Measurements from ENCODE around the gene ITGB7. TPM values are rescaled to one million over a fixed set of nuclear protein-coding genes. Genes with fewer than 3 reads are reported as not detected.

The ITGB7 gene
- total RNA-seq, 1 donor from 2014 or later = 1.3 TPM

DNA sequence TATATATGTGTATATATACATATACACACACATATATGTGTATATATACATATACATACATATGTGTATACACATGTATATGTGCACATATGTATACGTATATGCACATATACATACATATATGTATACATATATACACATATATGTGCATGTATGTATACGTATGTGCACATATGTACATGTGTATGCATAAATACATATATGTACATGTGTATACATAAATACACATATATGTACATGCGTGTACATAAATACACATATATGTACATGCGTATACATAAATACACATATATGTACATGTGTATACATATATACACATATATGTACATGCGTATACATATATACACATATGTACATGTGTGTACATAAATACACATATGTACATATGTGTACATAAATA lies 59.9 kb downstream of the ITGB7 start:
- H3K27ac Mint-ChIP-seq (ENCODE audit: unreplicated experiment) = no peak overlapping the region
- Histone ChIP-seq H3K9me3 (ENCODE audit: insufficient read depth, low read depth, low read length) (no peaks in the 10 kb centered on the region), H3K27ac (ENCODE audit: low read depth, low read length) (no peak overlapping the region), H3K79me2 (ENCODE audit: insufficient read depth, low read length) (no peaks in the 10 kb centered on the region), H3K36me3 (ENCODE audit: insufficient read depth, low read length) (no peaks in the 10 kb centered on the region), H3K9ac (ENCODE audit: low read length) (no peak overlapping the region), H4K20me1 (ENCODE audit: insufficient read depth, low read length) (no peaks in the 10 kb centered on the region), H2AFZ (ENCODE audit: low read depth, low read length) (no peak overlapping the region), H3K4me2 (ENCODE audit: low read length) (no peak overlapping the region), H3K4me3 (ENCODE audit: insufficient read depth, low read depth, low read length) (no peak overlapping the region), H3K27me3 (ENCODE audit: insufficient read depth, low read length) (peaks cover 4% of the 10 kb centered on the region), H3K4me1 (ENCODE audit: insufficient read depth, low read length) (no peaks in the 10 kb centered on the region)
- peaks cover 12% of the 10 kb centered on the region for H3K27me3 Mint-ChIP-seq (ENCODE audit: low read depth, unreplicated experiment)
- no peaks in the 10 kb centered on the region for H3K4me1 Mint-ChIP-seq (ENCODE audit: low read depth, unreplicated experiment)
- no peak for DNase-seq (ENCODE audit: low read depth)
- H3K36me3 Mint-ChIP-seq (ENCODE audit: low read depth, unreplicated experiment) = no peaks in the 10 kb centered on the region
- H3K4me3 Mint-ChIP-seq (ENCODE audit: unreplicated experiment) = no peak overlapping the region
- H3K9me3 Mint-ChIP-seq (ENCODE audit: unreplicated experiment) = no peaks in the 10 kb centered on the region
- no peak for TF ChIP-seq EZH2 (IDR thresholded peaks at IDR 0.05; ENCODE audit: insufficient read depth, low read length)
- TF ChIP-seq, protein P1, sequence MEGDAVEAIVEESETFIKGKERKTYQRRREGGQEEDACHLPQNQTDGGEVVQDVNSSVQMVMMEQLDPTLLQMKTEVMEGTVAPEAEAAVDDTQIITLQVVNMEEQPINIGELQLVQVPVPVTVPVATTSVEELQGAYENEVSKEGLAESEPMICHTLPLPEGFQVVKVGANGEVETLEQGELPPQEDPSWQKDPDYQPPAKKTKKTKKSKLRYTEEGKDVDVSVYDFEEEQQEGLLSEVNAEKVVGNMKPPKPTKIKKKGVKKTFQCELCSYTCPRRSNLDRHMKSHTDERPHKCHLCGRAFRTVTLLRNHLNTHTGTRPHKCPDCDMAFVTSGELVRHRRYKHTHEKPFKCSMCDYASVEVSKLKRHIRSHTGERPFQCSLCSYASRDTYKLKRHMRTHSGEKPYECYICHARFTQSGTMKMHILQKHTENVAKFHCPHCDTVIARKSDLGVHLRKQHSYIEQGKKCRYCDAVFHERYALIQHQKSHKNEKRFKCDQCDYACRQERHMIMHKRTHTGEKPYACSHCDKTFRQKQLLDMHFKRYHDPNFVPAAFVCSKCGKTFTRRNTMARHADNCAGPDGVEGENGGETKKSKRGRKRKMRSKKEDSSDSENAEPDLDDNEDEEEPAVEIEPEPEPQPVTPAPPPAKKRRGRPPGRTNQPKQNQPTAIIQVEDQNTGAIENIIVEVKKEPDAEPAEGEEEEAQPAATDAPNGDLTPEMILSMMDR (IDR thresholded peaks at IDR 0.05; ENCODE audit: insufficient read depth, low read depth, low read length) = no peak
- FAIRE-seq = no peak

DNA sequence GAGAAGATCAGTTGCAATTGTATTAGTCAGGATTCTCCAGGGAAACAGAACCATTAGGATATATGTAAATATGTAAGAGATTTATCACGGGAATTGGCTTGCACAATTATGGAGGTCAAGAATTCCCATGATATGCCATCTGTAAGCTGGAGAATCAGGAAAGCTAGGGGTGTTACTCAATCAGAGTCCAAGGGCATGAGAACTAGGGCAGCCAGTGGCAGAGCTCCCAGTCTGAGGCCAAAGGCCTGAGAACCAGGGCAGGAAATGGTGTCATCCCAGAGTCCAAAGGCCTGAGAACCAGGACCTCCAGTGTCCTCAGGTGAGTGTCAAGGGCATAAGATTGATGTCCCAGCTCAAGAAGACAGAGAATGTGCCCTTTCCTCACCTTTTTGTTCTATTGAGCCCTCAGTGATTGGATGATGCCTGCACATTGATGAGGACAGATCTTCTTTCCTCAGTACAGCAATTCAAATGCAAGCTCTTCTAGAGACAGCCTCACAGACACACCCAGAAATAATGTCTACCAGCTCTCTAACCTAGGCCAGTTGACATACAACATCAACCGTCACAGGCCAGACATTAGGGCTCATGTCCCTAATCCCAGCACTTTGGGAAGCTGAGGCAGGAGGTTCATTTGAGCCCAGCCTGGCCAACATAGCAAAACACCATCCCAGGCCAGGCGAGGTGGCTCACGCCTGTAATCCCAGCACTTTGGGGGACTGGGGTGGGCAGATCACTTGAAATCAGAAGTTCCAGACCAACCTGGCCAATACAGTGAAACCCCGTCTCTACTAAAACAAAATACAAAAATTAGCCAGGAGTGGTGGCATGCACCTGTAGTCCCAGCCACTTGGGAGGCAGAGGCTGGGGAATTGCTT lies 61.4 kb downstream of the ITGB7 start:
- H3K27ac Mint-ChIP-seq (ENCODE audit: unreplicated experiment) = no peak overlapping the region
- Histone ChIP-seq H3K79me2 (ENCODE audit: insufficient read depth, low read length) (no peaks in the 10 kb centered on the region), H3K27me3 (ENCODE audit: insufficient read depth, low read length) (peaks cover 4% of the 10 kb centered on the region), H4K20me1 (ENCODE audit: insufficient read depth, low read length) (no peaks in the 10 kb centered on the region), H3K36me3 (ENCODE audit: insufficient read depth, low read length) (no peaks in the 10 kb centered on the region), H3K4me3 (ENCODE audit: insufficient read depth, low read depth, low read length) (no peak overlapping the region), H3K4me1 (ENCODE audit: insufficient read depth, low read length) (no peaks in the 10 kb centered on the region), H3K9ac (ENCODE audit: low read length) (no peak overlapping the region), H3K9me3 (ENCODE audit: insufficient read depth, low read depth, low read length) (no peaks in the 10 kb centered on the region), H3K4me2 (ENCODE audit: low read length) (no peak overlapping the region), H3K27ac (ENCODE audit: low read depth, low read length) (no peak overlapping the region), H2AFZ (ENCODE audit: low read depth, low read length) (no peak overlapping the region)
- H3K4me1 Mint-ChIP-seq (ENCODE audit: low read depth, unreplicated experiment) = no peaks in the 10 kb centered on the region
- no peaks in the 10 kb centered on the region for H3K36me3 Mint-ChIP-seq (ENCODE audit: low read depth, unreplicated experiment)
- TF ChIP-seq EZH2 (IDR thresholded peaks at IDR 0.05; ENCODE audit: insufficient read depth, low read length) = no peak
- TF ChIP-seq, protein P1 (IDR thresholded peaks at IDR 0.05; ENCODE audit: insufficient read depth, low read depth, low read length) = no peak
- peaks cover 4% of the 10 kb centered on the region for H3K27me3 Mint-ChIP-seq (ENCODE audit: low read depth, unreplicated experiment)
- H3K4me3 Mint-ChIP-seq (ENCODE audit: unreplicated experiment) = no peak overlapping the region
- no peak for FAIRE-seq
- no peaks in the 10 kb centered on the region for H3K9me3 Mint-ChIP-seq (ENCODE audit: unreplicated experiment)
- no peak for DNase-seq (ENCODE audit: low read depth)

DNA sequence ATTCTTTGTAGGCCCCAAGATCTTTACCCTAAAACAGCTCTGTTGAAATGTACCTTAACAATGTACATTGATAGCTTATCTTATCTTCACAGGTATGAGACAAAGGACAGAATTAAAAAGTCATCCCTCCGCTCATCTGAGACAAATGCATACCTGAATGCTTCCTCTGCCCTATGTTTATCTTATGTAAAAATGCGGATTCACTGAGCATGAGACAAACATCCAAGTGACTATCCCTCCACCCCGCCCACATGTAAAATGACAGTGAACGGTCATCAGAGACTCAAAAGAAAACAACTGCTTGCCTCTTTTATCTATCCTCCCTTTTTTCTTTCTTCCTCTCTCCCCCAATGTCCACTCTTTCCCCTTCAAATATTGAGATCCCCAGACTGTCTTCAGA lies 63.7 kb downstream of the ITGB7 start:
- no peak for DNase-seq (ENCODE audit: low read depth)
- H3K27me3 ChIP-seq (ENCODE audit: insufficient read depth, low read length) = peaks cover 4% of the 10 kb centered on the region
- no peaks in the 10 kb centered on the region for H3K9me3 ChIP-seq (ENCODE audit: insufficient read depth, low read depth, low read length)
- Mint-ChIP-seq H3K4me3 (ENCODE audit: unreplicated experiment) (no peak overlapping the region), H3K27me3 (ENCODE audit: low read depth, unreplicated experiment) (peaks cover 3% of the 10 kb centered on the region), H3K27ac (ENCODE audit: unreplicated experiment) (no peak overlapping the region), H3K4me1 (ENCODE audit: low read depth, unreplicated experiment) (no peaks in the 10 kb centered on the region), H3K36me3 (ENCODE audit: low read depth, unreplicated experiment) (no peaks in the 10 kb centered on the region), H3K9me3 (ENCODE audit: unreplicated experiment) (peaks cover 10% of the 10 kb centered on the region)
- H3K4me3 ChIP-seq (ENCODE audit: insufficient read depth, low read depth, low read length) = no peak overlapping the region
- TF ChIP-seq EZH2 (IDR thresholded peaks at IDR 0.05; ENCODE audit: insufficient read depth, low read length) = no peak
- TF ChIP-seq, protein P1 (IDR thresholded peaks at IDR 0.05; ENCODE audit: insufficient read depth, low read depth, low read length) = no peak
- no peaks in the 10 kb centered on the region for H3K4me1 ChIP-seq (ENCODE audit: insufficient read depth, low read length)
- H3K4me2 ChIP-seq (ENCODE audit: low read length) = no peak overlapping the region
- no peaks in the 10 kb centered on the region for H3K79me2 ChIP-seq (ENCODE audit: insufficient read depth, low read length)
- no peak for FAIRE-seq
- H3K9ac ChIP-seq (ENCODE audit: low read length) = no peak overlapping the region
- H3K27ac ChIP-seq (ENCODE audit: low read depth, low read length) = no peak overlapping the region
- no peak overlapping the region for H2AFZ ChIP-seq (ENCODE audit: low read depth, low read length)
- no peaks in the 10 kb centered on the region for H3K36me3 ChIP-seq (ENCODE audit: insufficient read depth, low read length)
- H4K20me1 ChIP-seq (ENCODE audit: insufficient read depth, low read length) = no peaks in the 10 kb centered on the region

All from astrocyte (in vitro differentiated cells and primary cell).